Breast epithelium (tissue), 4 donors: Measurements from ENCODE around the gene C9orf43. TPM values are rescaled to one million over a fixed set of nuclear protein-coding genes. Genes with fewer than 3 reads are reported as not detected.

ENCODE experiments used
- DNase-seq, 2 donors: peaks; one replicate each; pipeline ENCODE4 v3.0.0-alpha.2; 2019; ENCODE audit warnings: low spot score in 2 of 2
- H3K27ac ChIP-seq, 2 donors: fragments of 200-600 bp; sonication (generic) in 1 of 2; one replicate each; pipeline ENCODE4 v1.5.1; 2016 to 2019; ENCODE audit warnings: mild to moderate bottlenecking in 1 of 2
- H3K27me3 ChIP-seq, 2 donors: fragments of 200-600 bp; sonication (generic) in 1 of 2; one replicate each; pipeline versions ENCODE4 v1.5.1 to v1.6.0; 2017 to 2019; ENCODE audit warnings: control low read depth in 1 of 2, mild to moderate bottlenecking in 1 of 2
- H3K36me3 ChIP-seq: fragments of 200-600 bp; one replicate; pipeline ENCODE4 v1.5.1; 2019
- H3K4me1 ChIP-seq, 2 donors: fragments of 200-600 bp; sonication (generic); one replicate each; pipeline ENCODE4 v1.5.1; 2016 to 2019; ENCODE audit warnings: control low read depth in 1 of 2
- H3K4me3 ChIP-seq, 3 donors: fragments of 200-600 bp; sonication (generic); 1 replicate in 2 of 3; 2 replicates in 1 of 3; pipeline ENCODE4 v1.5.1; 2016 to 2019; ENCODE audit warnings: mild to moderate bottlenecking in 3 of 3, moderate library complexity in 2 of 3
- H3K9me3 ChIP-seq, 2 donors: fragments of 200-600 bp; sonication (generic) in 1 of 2; one replicate each; pipeline ENCODE4 v1.5.1; 2016 to 2019; ENCODE audit warnings: control low read depth in 1 of 2
- POLR2A ChIP-seq: fragments of 450-650 bp; IDR thresholded peaks from one replicate; pipeline ENCODE4 v1.6.1; 2016; ENCODE audit warnings: antibody characterized with exemption, mild to moderate bottlenecking, moderate library complexity
- POLR2AphosphoS5 ChIP-seq, 3 donors: sonication (generic); formaldehyde crosslinking; IDR thresholded peaks; one replicate each; pipeline ENCODE4 v1.6.1; 2017; ENCODE audit warnings: antibody characterized with exemption in 3 of 3
- intact Hi-C: fragments of 100-400 bp; cut with DNase I; formaldehyde crosslinking; loops from one replicate; pipeline ENCODE4 v1.15.1; 2023; ENCODE audit warnings: low total_unique reads
- total RNA-seq, 3 donors: library from RNA; depleted of rRNA; stranded (reverse); fragments of >200 nt; gene quantifications; one replicate each; pipeline ENCODE4 v1.1.0, GENCODE V29; 2016
- TF ChIP-seq, protein P1 (sequence below), 3 donors: fragments of 450-650 bp; IDR thresholded peaks; one replicate each; pipeline ENCODE4 v1.5.1; 2016 to 2017; ENCODE audit warnings: antibody characterized with exemption in 3 of 3, mild to moderate bottlenecking in 3 of 3, moderate library complexity in 3 of 3

The C9orf43 gene
- total RNA-seq, 3 donors from 2014 or later = 0.59 to 1.6 (median 0.66) TPM

DNA sequence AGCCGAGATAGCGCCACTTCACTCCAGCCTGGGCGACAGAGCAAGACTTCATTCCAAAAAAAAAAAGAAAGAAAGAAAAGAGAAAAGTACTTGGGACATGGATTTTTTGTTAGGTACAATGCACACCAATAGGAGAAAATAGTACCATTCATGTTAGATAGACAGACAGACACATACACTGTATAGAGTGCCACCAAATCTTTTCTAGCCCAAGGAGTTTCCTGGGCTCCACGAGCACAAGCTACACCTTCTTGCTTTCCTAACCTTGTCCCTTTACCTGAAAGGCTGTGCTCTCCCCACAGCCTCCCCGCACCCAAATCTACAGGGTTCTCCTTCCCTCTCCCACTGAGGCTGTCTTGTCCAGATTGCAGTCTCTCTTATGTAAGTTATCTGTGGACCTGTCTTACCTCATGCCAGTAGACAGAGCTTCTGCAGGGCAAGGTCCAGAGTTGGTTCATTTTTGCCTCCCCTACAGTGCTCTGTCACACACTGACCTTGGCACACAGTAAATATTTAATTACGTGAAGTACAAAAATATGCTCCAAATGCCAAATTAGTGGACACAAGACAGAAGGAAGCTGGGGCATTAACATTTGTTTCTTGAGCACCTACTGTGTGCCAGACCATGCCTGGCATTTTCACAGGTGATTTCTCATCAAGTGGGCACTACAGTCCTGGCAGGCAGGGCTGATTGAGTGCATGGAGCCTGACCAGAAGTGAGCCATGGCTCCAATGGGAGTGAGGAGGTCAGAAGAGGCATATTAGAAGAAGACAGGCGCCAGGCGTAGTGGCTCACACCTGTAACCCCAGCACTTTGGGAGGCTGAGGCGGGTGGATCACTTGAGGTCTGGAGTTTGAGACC lies 15.3 kb upstream of the C9orf43 start:
- peak in 1 of 2 donors; percentile 15 for DNase-seq
- no peak for TF ChIP-seq POLR2AphosphoS5 (IDR thresholded peaks at IDR 0.05)
- no peak for TF ChIP-seq POLR2A
- TF ChIP-seq, protein P1, sequence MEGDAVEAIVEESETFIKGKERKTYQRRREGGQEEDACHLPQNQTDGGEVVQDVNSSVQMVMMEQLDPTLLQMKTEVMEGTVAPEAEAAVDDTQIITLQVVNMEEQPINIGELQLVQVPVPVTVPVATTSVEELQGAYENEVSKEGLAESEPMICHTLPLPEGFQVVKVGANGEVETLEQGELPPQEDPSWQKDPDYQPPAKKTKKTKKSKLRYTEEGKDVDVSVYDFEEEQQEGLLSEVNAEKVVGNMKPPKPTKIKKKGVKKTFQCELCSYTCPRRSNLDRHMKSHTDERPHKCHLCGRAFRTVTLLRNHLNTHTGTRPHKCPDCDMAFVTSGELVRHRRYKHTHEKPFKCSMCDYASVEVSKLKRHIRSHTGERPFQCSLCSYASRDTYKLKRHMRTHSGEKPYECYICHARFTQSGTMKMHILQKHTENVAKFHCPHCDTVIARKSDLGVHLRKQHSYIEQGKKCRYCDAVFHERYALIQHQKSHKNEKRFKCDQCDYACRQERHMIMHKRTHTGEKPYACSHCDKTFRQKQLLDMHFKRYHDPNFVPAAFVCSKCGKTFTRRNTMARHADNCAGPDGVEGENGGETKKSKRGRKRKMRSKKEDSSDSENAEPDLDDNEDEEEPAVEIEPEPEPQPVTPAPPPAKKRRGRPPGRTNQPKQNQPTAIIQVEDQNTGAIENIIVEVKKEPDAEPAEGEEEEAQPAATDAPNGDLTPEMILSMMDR (IDR thresholded peaks at IDR 0.05) = no peak
- intact Hi-C loops = no loop called here
- Histone ChIP-seq H3K27me3 (no peaks in the 10 kb centered on the region), H3K27ac (no peak overlapping the region), H3K9me3 (no peaks in the 10 kb centered on the region), H3K4me3 (no peak overlapping the region), H3K4me1 (peaks cover 0 to 5% of the 10 kb centered on the region in 2 donors), H3K36me3 (peaks cover 6% of the 10 kb centered on the region)

DNA sequence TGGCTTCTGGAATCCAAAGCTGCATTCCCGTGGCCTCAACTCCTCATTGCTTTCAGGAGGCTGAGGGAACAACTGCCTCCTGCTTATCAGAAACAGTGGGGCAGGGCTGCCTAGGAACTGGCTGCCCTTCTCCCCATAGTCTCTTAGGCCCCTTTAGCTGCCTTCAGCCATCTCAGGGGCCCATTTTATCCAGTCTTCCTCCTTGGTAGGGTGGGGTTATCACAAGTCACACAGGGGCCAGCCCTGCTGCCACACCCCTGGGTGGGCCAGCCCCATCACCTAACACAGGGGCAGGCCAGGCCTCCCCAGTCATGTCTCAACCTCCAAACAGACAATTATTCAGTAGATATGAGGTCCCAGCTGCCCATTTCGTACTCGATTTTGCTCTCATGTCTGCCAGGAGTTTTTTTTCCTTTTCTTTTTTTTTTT lies 13.3 kb upstream of the C9orf43 start:
- no peak overlapping the region for H3K4me3 ChIP-seq
- no peaks in the 10 kb centered on the region for H3K36me3 ChIP-seq
- TF ChIP-seq, protein P1 (IDR thresholded peaks at IDR 0.05) = no peak
- TF ChIP-seq POLR2AphosphoS5 (IDR thresholded peaks at IDR 0.05) = no peak
- TF ChIP-seq POLR2A = no peak
- intact Hi-C loops = no loop called here
- no peaks in the 10 kb centered on the region for H3K27me3 ChIP-seq
- peak in 1 of 2 donors; percentile 28 for DNase-seq
- peaks cover 0 to 7% of the 10 kb centered on the region in 2 donors for H3K4me1 ChIP-seq
- no peaks in the 10 kb centered on the region for H3K9me3 ChIP-seq
- H3K27ac ChIP-seq = no peak overlapping the region

DNA sequence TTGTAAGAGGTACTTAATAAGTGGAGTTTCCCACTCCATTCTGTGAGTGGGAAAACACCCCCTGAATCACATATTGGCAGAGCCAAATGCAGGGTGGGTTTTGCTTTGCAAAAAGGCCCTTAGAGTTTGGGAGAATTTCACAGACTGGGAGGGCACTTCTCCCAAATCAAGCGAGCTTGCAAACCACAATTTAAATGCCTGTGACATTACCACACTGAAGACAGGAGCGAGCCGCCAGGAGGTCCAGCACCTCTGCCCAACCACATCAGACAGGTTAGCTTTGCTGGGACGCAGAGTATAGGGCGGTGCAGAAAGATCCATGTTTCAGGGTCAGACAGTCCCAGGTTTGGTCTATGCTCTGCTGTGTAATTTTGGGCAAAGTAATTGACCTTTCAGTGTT lies 11.8 kb upstream of the C9orf43 start:
- Histone ChIP-seq H3K36me3 (no peaks in the 10 kb centered on the region), H3K27ac (peak overlapping the region; percentile 9 to 80), H3K9me3 (no peaks in the 10 kb centered on the region), H3K27me3 (no peaks in the 10 kb centered on the region), H3K4me3 (no peak overlapping the region), H3K4me1 (peaks cover 0 to 7% of the 10 kb centered on the region in 2 donors)
- TF ChIP-seq POLR2AphosphoS5 (IDR thresholded peaks at IDR 0.05) (no peak), POLR2A (no peak)
- TF ChIP-seq, protein P1 (IDR thresholded peaks at IDR 0.05) = no peak
- intact Hi-C loops = no loop called here
- DNase-seq = no peak

DNA sequence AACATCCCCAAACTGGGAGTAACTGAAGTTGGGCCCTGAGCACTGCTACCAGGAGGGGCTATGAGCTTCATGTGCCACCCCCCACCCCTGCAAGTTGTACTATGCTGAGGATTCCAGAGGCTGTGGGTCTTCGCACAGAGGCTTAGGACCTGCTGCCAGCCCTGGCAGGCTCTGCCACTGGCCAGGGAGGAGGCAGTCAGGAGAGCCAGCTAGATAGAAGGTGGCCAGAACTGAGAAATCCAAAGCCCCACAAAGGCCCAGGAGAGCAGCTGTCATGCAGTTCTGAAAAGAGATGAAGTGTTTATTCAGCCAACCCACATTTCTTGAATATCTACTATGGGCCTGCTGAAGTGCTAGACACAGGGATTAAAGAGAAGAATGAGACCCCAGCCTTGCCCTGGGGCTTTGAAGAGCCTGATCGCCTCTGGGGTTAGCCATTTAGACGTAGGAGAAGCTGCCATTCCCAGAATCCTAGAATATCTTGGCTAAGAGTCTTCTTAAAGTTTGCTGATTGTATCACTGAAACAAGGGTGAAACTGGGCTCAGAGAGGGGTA lies 10.8 kb upstream of the C9orf43 start:
- H3K36me3 ChIP-seq = no peaks in the 10 kb centered on the region
- no peaks in the 10 kb centered on the region for H3K27me3 ChIP-seq
- H3K4me3 ChIP-seq = peak overlapping the region in 2 of 3 donors; percentile 78 to 85
- DNase-seq = no peak
- H3K9me3 ChIP-seq = no peaks in the 10 kb centered on the region
- TF ChIP-seq, protein P1 (IDR thresholded peaks at IDR 0.05) = no peak
- TF ChIP-seq POLR2AphosphoS5 (IDR thresholded peaks at IDR 0.05) (no peak), POLR2A (no peak)
- intact Hi-C loops = no loop called here
- H3K27ac ChIP-seq = peak overlapping the region; percentile 15 to 80
- H3K4me1 ChIP-seq = peaks cover 0 to 7% of the 10 kb centered on the region in 2 donors
